ENCODE results near the gene USP50. TPM values are rescaled to one million over a fixed set of nuclear protein-coding genes. Genes with fewer than 3 reads are reported as not detected.
"Not testable (repeated sequence)": the region's sequence is repeated elsewhere in the genome, so short reads cannot be mapped to it uniquely, and the experiment has no call there.

The USP50 gene
- total RNA-seq, 3 donors from 2014 or later (not counting 1 experiment from before 2014, with no cell fraction given): 0.33 to 0.97 (median 0.49) TPM

GRCh38 chr15:50519740-50520425 is 26.6 kb downstream of the USP50 start:
- ATAC-seq (no peak), DNase-seq (no peak)
- H3K27me3 ChIP-seq (ENCODE audit: control insufficient read depth, insufficient read depth, low read length): no peaks in the 10 kb centered on the region
- no peaks in the 10 kb centered on the region for H3K27me3 Mint-ChIP-seq (ENCODE audit: low read depth in 2 of 2)
- H3K4me1 ChIP-seq (ENCODE audit: control insufficient read depth, insufficient read depth, low read length): no peaks in the 10 kb centered on the region
- WGBS (ENCODE audit: insufficient coverage): 97% methylated on average over 6 of the region's 7 CpGs
- intact Hi-C loops (cut with micrococcal nuclease): no loop called here
- no peaks in the 10 kb centered on the region for H3K9me3 ChIP-seq (ENCODE audit: control insufficient read depth, insufficient read depth, low read length)
- H3K4me1 Mint-ChIP-seq: no peaks in the 10 kb centered on the region
- H3K27ac Mint-ChIP-seq: no peak overlapping the region
- H3K9me3 Mint-ChIP-seq: no peaks in the 10 kb centered on the region
- no peaks in the 10 kb centered on the region for H3K36me3 ChIP-seq (ENCODE audit: control insufficient read depth, insufficient read depth, low read length)
- TF ChIP-seq CTCF (IDR thresholded peaks at IDR 0.05): no peak
- no peaks in the 10 kb centered on the region for H3K36me3 Mint-ChIP-seq
- H3K4me3 Mint-ChIP-seq: no peak overlapping the region
- H3K4me3 ChIP-seq (ENCODE audit: low read length): no peak overlapping the region
- H3K27ac ChIP-seq (ENCODE audit: low read length): no peak overlapping the region

- no peaks in the 10 kb centered on the region for H3K4me1 Mint-ChIP-seq
- ATAC-seq (no peak), DNase-seq (no peak)
- H3K36me3 ChIP-seq (ENCODE audit: control insufficient read depth, insufficient read depth, low read length): no peaks in the 10 kb centered on the region
- intact Hi-C loops (cut with micrococcal nuclease): no loop called here
- no peak overlapping the region for H3K27ac Mint-ChIP-seq
- H3K9me3 ChIP-seq (ENCODE audit: control insufficient read depth, insufficient read depth, low read length): no peaks in the 10 kb centered on the region
- H3K4me3 Mint-ChIP-seq: no peak overlapping the region
- H3K27ac ChIP-seq (ENCODE audit: low read length): no peak overlapping the region
- no peaks in the 10 kb centered on the region for H3K9me3 Mint-ChIP-seq
- H3K4me3 ChIP-seq (ENCODE audit: low read length): no peak overlapping the region
- no peaks in the 10 kb centered on the region for H3K27me3 ChIP-seq (ENCODE audit: control insufficient read depth, insufficient read depth, low read length)
- no peaks in the 10 kb centered on the region for H3K27me3 Mint-ChIP-seq (ENCODE audit: low read depth in 2 of 2)
- H3K4me1 ChIP-seq (ENCODE audit: control insufficient read depth, insufficient read depth, low read length): no peaks in the 10 kb centered on the region
- H3K36me3 Mint-ChIP-seq: no peaks in the 10 kb centered on the region
- no peak for TF ChIP-seq CTCF (IDR thresholded peaks at IDR 0.05)
These were observed 33.5 kb downstream of the USP50 start for GRCh38 chr15:50513001-50513400.

GRCh38 chr15:50506121-50506520 is 40.3 kb downstream of the USP50 start:
- intact Hi-C loops (cut with micrococcal nuclease): no loop called here
- Mint-ChIP-seq H3K4me3 (no peak overlapping the region), H3K9me3 (no peaks in the 10 kb centered on the region), H3K27ac (no peak overlapping the region), H3K27me3 (ENCODE audit: low read depth in 2 of 2) (no peaks in the 10 kb centered on the region), H3K4me1 (peaks cover 6 to 12% of the 10 kb centered on the region in 2 donors), H3K36me3 (no peaks in the 10 kb centered on the region)
- Histone ChIP-seq H3K9me3 (ENCODE audit: control insufficient read depth, insufficient read depth, low read length) (no peaks in the 10 kb centered on the region), H3K27ac (ENCODE audit: low read length) (no peak overlapping the region), H3K36me3 (ENCODE audit: control insufficient read depth, insufficient read depth, low read length) (peaks cover 14% of the 10 kb centered on the region), H3K4me3 (ENCODE audit: low read length) (no peak overlapping the region), H3K27me3 (ENCODE audit: control insufficient read depth, insufficient read depth, low read length) (no peaks in the 10 kb centered on the region), H3K4me1 (ENCODE audit: control insufficient read depth, insufficient read depth, low read length) (no peaks in the 10 kb centered on the region)
- 97% methylated on average over 8 of the region's 8 CpGs for WGBS (ENCODE audit: insufficient coverage)
- TF ChIP-seq CTCF (IDR thresholded peaks at IDR 0.05): no peak
- no peak for ATAC-seq
- DNase-seq: no peak

GRCh38 chr15:50505656-50506055 is 40.8 kb downstream of the USP50 start:
- DNase-seq; H3K4me3 ChIP-seq (ENCODE audit: low read length); H3K27me3 Mint-ChIP-seq (ENCODE audit: low read depth in 2 of 2); H3K27me3 ChIP-seq (ENCODE audit: control insufficient read depth, insufficient read depth, low read length); H3K36me3 Mint-ChIP-seq; H3K4me3 Mint-ChIP-seq; H3K9me3 ChIP-seq (ENCODE audit: control insufficient read depth, insufficient read depth, low read length); ATAC-seq; H3K27ac ChIP-seq (ENCODE audit: low read length); intact Hi-C loops (cut with micrococcal nuclease); H3K4me1 ChIP-seq (ENCODE audit: control insufficient read depth, insufficient read depth, low read length); H3K9me3 Mint-ChIP-seq: not testable (repeated sequence)
- peaks cover 6 to 12% of the 10 kb centered on the region in 2 donors for H3K4me1 Mint-ChIP-seq
- WGBS (ENCODE audit: insufficient coverage): 90% methylated on average over 2 of the region's 2 CpGs
- peaks cover 18% of the 10 kb centered on the region for H3K36me3 ChIP-seq (ENCODE audit: control insufficient read depth, insufficient read depth, low read length)
- H3K27ac Mint-ChIP-seq: peak overlapping the region in 1 of 2 donors; percentile 8
